ENCODE measurements around the gene TMED4.

TMED4 gene

DNA sequence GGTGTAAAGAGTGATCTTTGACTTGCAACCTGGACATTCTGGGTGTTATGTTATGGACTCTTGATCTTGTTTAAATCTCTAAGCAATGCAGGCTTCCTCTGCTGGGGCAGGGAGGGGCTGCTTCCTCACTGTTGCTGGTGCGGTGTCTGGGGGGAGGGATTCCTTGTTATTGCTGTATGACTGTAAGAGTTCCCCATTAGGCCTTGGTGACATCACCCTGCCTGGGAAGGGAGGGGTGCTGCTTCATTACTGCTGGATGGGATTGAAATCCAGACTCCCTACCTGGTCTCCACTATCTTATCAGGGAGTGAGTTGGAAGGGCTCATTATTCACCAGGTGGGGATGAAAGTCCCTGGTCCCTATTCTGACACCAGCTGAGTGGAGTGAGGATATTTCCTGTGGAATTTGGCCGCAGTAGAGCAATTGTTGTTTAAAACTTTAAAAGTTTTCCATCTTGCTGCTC lies 33.1 kb upstream of the TMED4 start:
- no peaks in the 10 kb centered on the region for H3K9me3 ChIP-seq (ENCODE audit: insufficient read depth, low read length)
- H3K4me2 ChIP-seq (ENCODE audit: low read length): no peak overlapping the region
- no peaks in the 10 kb centered on the region for H3K36me3 ChIP-seq (replicated peaks; ENCODE audit: low read depth, low read length)
- H3K9ac ChIP-seq (ENCODE audit: low read length): no peak overlapping the region
- TF ChIP-seq, protein P1, sequence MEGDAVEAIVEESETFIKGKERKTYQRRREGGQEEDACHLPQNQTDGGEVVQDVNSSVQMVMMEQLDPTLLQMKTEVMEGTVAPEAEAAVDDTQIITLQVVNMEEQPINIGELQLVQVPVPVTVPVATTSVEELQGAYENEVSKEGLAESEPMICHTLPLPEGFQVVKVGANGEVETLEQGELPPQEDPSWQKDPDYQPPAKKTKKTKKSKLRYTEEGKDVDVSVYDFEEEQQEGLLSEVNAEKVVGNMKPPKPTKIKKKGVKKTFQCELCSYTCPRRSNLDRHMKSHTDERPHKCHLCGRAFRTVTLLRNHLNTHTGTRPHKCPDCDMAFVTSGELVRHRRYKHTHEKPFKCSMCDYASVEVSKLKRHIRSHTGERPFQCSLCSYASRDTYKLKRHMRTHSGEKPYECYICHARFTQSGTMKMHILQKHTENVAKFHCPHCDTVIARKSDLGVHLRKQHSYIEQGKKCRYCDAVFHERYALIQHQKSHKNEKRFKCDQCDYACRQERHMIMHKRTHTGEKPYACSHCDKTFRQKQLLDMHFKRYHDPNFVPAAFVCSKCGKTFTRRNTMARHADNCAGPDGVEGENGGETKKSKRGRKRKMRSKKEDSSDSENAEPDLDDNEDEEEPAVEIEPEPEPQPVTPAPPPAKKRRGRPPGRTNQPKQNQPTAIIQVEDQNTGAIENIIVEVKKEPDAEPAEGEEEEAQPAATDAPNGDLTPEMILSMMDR (IDR thresholded peaks at IDR 0.05; ENCODE audit: low read depth, low read length): no peak
- no peak for TF ChIP-seq EZH2phosphoT487 (IDR thresholded peaks at IDR 0.05; ENCODE audit: low read depth)
- H3K27me3 ChIP-seq (ENCODE audit: low read depth, low read length): no peaks in the 10 kb centered on the region
- peaks cover 91% of the 10 kb centered on the region for H3K79me2 ChIP-seq (ENCODE audit: low read length)
- no peak overlapping the region for H3K4me3 ChIP-seq (ENCODE audit: low read length)
- H3K4me1 ChIP-seq (ENCODE audit: low read length): peaks cover 29% of the 10 kb centered on the region
- H3K27ac ChIP-seq (ENCODE audit: low read length): no peak overlapping the region
- H4K20me1 ChIP-seq (ENCODE audit: insufficient read depth, low read length): peaks cover 37% of the 10 kb centered on the region
- no peak overlapping the region for H2AFZ ChIP-seq (ENCODE audit: low read depth, low read length)

DNA sequence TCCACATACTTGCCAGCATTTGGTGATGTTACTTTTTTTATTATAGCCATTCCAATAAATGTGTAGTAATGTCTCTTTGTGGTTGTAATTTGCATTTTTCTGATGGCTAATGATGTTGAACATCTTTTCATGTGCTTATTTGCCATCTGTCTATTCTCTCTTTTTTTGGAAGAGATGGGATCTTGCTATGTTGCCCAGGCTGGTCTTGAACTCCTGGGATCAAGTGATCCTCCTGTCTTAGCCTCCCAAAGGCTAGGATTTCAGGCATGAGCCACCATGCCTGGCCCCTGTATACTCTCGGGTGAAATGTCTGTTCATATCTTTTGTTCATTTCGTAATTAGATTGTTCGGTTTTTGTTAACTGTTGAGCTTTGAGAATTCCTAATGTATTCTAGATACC lies 27.8 kb upstream of the TMED4 start:
- Histone ChIP-seq H3K4me2 (ENCODE audit: low read length) (no peak overlapping the region), H3K36me3 (replicated peaks; ENCODE audit: low read depth, low read length) (peaks cover 3% of the 10 kb centered on the region), H3K4me3 (ENCODE audit: low read length) (no peak overlapping the region), H4K20me1 (ENCODE audit: insufficient read depth, low read length) (peaks cover 16% of the 10 kb centered on the region), H3K27me3 (ENCODE audit: low read depth, low read length) (no peaks in the 10 kb centered on the region), H3K79me2 (ENCODE audit: low read length) (peaks cover 75% of the 10 kb centered on the region), H2AFZ (ENCODE audit: low read depth, low read length) (no peak overlapping the region), H3K4me1 (ENCODE audit: low read length) (peaks cover 21% of the 10 kb centered on the region), H3K9me3 (ENCODE audit: insufficient read depth, low read length) (no peaks in the 10 kb centered on the region), H3K9ac (ENCODE audit: low read length) (no peak overlapping the region), H3K27ac (ENCODE audit: low read length) (no peak overlapping the region)
- no peak for TF ChIP-seq EZH2phosphoT487 (IDR thresholded peaks at IDR 0.05; ENCODE audit: low read depth)
- TF ChIP-seq, protein P1 (IDR thresholded peaks at IDR 0.05; ENCODE audit: low read depth, low read length): no peak

DNA sequence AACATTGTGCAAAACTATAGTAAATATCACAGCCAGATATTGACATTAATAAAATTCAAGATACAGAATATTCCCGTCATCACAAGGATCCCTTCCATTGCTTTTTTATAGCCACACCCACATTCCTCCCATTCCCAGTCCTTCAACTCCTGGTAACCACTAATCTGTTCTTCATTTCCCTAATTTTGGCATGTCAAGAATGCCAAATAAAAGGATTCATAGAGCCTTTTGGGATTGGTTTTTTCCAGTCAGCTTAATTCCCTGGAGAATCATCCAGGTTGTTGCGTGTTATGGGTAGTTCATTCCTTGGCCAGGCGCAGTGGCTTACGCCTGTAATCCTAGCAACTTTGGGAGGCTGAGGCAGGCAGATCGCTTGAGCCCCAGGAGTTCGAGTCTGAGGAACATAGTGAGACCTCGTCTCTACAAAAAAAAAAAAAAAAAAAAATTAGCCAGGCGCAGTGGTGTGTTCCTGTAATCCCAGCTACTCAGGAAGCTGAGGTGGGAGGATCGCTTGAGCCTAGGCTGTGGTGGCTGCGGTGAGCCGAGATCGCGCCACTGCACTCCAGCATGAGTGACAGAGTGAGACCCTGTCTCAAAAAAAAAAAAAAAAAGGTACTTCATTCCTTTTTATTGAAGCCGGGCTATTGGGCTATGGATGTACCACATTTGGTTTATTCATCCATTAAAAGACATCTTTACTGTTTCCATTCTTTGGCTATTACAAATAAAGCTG lies 27.1 kb upstream of the TMED4 start:
- H3K4me2 ChIP-seq (ENCODE audit: low read length): no peak overlapping the region
- no peak overlapping the region for H3K27ac ChIP-seq (ENCODE audit: low read length)
- TF ChIP-seq EZH2phosphoT487 (IDR thresholded peaks at IDR 0.05; ENCODE audit: low read depth): no peak
- TF ChIP-seq, protein P1 (IDR thresholded peaks at IDR 0.05; ENCODE audit: low read depth, low read length): no peak
- H3K36me3 ChIP-seq (replicated peaks; ENCODE audit: low read depth, low read length): peaks cover 3% of the 10 kb centered on the region
- no peak overlapping the region for H2AFZ ChIP-seq (ENCODE audit: low read depth, low read length)
- no peaks in the 10 kb centered on the region for H3K9me3 ChIP-seq (ENCODE audit: insufficient read depth, low read length)
- H3K4me3 ChIP-seq (ENCODE audit: low read length): no peak overlapping the region
- H3K4me1 ChIP-seq (ENCODE audit: low read length): peaks cover 19% of the 10 kb centered on the region
- peaks cover 67% of the 10 kb centered on the region for H3K79me2 ChIP-seq (ENCODE audit: low read length)
- no peaks in the 10 kb centered on the region for H3K27me3 ChIP-seq (ENCODE audit: low read depth, low read length)
- peaks cover 11% of the 10 kb centered on the region; the same call in 1 of the 2 replicates for H4K20me1 ChIP-seq (ENCODE audit: insufficient read depth, low read length)
- H3K9ac ChIP-seq (ENCODE audit: low read length): no peak overlapping the region

DNA sequence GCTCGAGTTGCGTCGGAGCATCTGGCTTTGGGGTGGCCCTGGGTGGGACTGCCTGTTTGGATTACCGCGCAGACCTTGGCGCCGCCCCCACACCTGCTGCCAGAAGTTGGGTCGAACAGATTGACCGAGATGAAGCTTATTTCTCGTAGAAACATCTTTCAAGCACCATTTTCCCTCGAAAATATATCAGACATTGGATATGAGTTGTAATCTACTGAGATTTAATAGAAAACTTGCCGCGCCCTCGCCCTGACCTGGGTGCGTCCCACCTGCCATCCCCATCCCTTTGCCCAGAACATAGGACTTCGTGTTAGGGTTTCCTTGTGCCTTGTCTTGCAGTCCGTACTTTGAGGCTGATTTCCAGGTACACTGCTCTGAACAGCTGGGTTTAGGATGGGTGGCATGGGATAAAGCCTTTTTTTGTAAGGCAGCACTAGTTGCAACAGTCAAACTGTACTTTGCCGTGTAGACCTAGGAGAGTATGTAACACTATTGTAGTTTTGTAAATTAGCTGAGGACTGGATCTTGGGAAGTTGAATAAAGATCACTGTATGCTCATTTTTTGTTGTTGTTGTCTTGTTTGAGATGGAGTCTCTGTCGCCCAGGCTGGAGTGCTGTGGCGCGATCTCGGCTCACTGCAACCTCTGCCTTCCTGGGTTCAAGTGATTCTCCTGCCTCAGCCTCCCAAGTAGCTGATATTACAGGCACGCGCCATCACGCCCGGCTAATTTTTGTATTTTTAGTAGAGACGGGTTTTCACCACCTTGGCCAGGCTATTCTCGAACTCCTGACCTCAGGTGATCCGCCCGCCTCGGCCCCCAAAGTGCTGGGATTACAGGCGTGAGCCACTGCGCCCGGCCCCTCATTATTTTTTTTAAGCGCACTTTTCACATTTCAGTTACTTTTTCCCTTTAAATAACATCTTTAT lies 25.4 kb upstream of the TMED4 start:
- 0 out of 2 replicates have a peak, but pooled peaks cover 2% of the 10 kb centered on the region for H3K27me3 ChIP-seq (ENCODE audit: low read depth, low read length)
- peak overlapping the region; percentile 47; the same call in 1 of the 2 replicates for H2AFZ ChIP-seq (ENCODE audit: low read depth, low read length)
- peak overlapping the region; percentile 62 for H3K27ac ChIP-seq (ENCODE audit: low read length)
- H4K20me1 ChIP-seq (ENCODE audit: insufficient read depth, low read length): peaks cover 9% of the 10 kb centered on the region; the same call in 1 of the 2 replicates
- H3K4me1 ChIP-seq (ENCODE audit: low read length): peaks cover 19% of the 10 kb centered on the region
- H3K4me3 ChIP-seq (ENCODE audit: low read length): peak overlapping the region; percentile 88
- peaks cover 50% of the 10 kb centered on the region for H3K79me2 ChIP-seq (ENCODE audit: low read length)
- H3K36me3 ChIP-seq (replicated peaks; ENCODE audit: low read depth, low read length): peaks cover 3% of the 10 kb centered on the region
- peak overlapping the region; percentile 100 for H3K4me2 ChIP-seq (ENCODE audit: low read length)
- H3K9me3 ChIP-seq (ENCODE audit: insufficient read depth, low read length): no peaks in the 10 kb centered on the region
- H3K9ac ChIP-seq (ENCODE audit: low read length): peak overlapping the region; percentile 93
- TF ChIP-seq EZH2phosphoT487 (IDR thresholded peaks at IDR 0.05; ENCODE audit: low read depth): no peak
- TF ChIP-seq, protein P1 (IDR thresholded peaks at IDR 0.05; ENCODE audit: low read depth, low read length): no peak

All from OCI-LY3 (cell line).